ENCODE results near the gene LIN37.

The LIN37 gene

DNA sequence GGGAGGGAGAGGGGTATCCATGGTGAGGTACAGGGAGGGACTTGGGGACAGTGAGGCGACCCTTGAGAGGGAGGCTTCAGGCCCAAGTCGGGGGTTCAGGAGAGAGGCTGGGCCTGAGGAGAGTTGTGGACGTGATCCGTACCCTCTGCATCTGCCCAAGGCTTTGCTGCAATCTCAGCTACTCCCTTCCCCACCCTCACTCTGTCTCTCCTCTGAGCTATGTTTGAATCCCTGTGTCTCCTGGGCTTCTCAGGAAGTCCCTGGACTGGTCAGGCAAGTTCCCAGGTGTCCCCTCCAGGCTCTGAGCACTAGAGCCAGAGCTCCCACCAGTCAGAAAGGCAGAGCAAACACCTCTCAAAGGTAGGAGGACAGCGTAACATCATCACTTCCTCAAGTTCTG is 1.8 kb downstream of the LIN37 start:
- Mint-ChIP-seq H3K9me3 (no peaks in the 10 kb centered on the region), H3K4me3 (peak overlapping the region; percentile 96), H3K36me3 (peaks cover 23% of the 10 kb centered on the region), H3K27ac (peak overlapping the region; percentile 90), H3K4me1 (peaks cover 50% of the 10 kb centered on the region)
- ATAC-seq = no peak
- no peak for DNase-seq (ENCODE audit: low spot score in 2 of 2)

DNA sequence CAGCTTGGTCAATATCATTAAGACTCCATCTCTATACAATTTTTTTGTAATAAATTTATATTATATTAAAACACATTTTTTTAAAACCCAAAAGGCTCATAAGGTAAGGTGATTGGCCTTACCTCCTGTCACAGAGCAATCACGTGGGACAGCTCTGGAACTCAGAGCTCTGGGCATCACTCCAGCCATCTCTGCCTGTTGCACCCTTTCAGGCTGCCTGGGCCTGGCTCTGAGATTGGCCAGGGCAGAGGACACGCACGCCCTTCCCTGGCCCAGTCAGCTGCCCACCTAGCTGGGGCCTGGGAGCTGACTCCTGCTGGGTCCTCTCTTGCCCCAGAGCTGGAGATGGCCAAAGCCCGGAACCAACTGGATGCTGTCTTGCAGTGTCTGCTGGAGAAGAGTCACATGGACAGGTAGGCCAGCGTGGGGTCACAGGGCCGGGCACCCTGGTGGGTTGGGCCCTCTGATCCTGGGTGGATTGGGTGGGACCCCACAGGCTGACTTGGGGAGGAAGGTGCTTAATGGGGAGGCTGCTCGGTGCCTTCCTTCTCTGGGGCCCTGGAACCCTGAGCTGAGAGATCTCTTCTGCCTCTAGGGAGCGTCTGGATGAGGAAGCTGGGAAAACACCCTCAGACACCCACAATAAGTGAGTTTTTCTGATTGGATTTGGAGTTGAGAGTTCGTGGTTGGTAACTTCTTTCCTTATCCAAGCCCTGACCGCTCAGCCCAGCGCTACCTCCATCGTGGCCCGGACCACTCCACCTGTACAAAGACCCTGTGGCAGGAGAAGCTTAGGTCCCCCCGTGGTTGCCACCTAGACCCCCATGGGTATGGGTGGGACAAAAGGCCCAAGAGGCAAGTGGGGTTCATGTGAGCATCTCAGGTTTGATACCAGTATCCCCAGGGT is 3.7 kb downstream of the LIN37 start:
- ATAC-seq (no peak), DNase-seq (ENCODE audit: low spot score in 2 of 2) (no peak)
- Mint-ChIP-seq H3K9me3 (no peaks in the 10 kb centered on the region), H3K4me1 (peaks cover 45% of the 10 kb centered on the region), H3K4me3 (no peak overlapping the region), H3K27ac (no peak overlapping the region), H3K36me3 (peaks cover 22% of the 10 kb centered on the region)

DNA sequence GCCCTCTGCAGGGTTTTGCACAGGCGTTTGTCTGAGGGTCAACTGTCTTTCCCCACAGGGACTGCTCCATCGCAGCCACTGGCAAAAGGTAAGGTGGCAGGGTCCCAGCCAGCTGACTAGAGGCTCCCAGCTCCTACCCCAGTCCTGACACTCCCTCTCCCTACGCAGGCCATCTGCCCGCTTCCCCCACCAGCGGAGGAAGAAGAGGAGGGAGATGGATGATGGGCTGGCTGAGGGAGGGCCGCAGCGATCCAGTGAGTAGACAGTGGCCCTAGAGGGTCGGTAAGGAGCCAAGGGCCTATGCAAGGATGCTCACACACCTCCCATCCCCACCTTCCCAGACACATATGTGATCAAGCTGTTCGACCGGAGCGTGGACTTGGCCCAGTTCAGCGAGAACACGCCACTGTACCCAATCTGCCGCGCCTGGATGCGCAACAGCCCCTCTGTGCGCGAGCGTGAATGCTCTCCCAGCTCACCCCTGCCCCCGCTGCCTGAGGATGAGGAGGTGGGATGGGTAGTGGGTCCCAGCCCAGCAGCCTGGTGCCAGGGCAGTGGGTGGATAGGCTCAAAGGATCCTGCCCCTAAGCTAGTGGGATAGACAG is 4.5 kb downstream of the LIN37 start:
- peaks cover 27% of the 10 kb centered on the region for H3K36me3 Mint-ChIP-seq

DNA sequence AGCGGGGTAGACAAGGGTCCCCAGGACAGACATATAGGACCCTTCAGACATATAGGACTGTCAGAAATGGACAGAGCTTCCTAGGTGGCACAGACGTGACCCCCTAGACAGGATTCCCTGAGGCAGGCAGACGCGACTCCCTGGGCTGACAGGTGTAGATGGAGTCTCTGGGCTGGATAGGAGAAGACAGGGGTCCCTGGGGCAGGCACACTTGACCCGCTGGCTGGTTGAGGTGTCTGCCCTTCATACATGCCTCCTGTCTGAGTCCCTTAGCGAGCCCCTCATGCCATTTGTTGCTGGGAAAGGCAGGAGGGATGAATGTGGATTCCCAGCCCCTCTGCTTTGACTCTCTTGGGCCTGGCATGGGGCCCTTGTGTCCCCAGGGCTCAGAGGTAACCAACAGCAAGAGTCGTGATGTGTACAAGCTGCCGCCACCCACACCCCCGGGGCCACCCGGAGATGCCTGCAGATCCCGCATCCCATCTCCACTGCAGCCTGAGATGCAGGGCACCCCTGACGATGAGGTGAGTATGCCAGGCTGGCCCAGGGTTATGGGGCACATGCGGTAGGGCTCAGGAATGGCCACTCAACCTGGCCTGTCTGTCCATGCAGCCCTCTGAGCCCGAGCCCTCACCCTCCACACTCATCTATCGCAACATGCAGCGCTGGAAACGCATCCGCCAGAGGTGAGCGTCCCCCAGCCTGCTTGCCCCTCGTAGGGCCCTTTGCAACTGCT is 5.4 kb downstream of the LIN37 start:
- no peak overlapping the region for H3K27ac Mint-ChIP-seq
- ATAC-seq = no peak
- H3K9me3 Mint-ChIP-seq = no peaks in the 10 kb centered on the region
- H3K4me1 Mint-ChIP-seq = peaks cover 45% of the 10 kb centered on the region
- DNase-seq (ENCODE audit: low spot score in 2 of 2) = no peak
- H3K4me3 Mint-ChIP-seq = no peak overlapping the region
- peaks cover 23% of the 10 kb centered on the region for H3K36me3 Mint-ChIP-seq

More for the DNA sequence above, 4.5 kb downstream of the LIN37 start:
- H3K4me3 Mint-ChIP-seq = no peak overlapping the region
- no peaks in the 10 kb centered on the region for H3K9me3 Mint-ChIP-seq
- ATAC-seq (no peak), DNase-seq (ENCODE audit: low spot score in 2 of 2) (no peak)
- no peak overlapping the region for H3K27ac Mint-ChIP-seq
- peaks cover 51% of the 10 kb centered on the region for H3K4me1 Mint-ChIP-seq

DNA sequence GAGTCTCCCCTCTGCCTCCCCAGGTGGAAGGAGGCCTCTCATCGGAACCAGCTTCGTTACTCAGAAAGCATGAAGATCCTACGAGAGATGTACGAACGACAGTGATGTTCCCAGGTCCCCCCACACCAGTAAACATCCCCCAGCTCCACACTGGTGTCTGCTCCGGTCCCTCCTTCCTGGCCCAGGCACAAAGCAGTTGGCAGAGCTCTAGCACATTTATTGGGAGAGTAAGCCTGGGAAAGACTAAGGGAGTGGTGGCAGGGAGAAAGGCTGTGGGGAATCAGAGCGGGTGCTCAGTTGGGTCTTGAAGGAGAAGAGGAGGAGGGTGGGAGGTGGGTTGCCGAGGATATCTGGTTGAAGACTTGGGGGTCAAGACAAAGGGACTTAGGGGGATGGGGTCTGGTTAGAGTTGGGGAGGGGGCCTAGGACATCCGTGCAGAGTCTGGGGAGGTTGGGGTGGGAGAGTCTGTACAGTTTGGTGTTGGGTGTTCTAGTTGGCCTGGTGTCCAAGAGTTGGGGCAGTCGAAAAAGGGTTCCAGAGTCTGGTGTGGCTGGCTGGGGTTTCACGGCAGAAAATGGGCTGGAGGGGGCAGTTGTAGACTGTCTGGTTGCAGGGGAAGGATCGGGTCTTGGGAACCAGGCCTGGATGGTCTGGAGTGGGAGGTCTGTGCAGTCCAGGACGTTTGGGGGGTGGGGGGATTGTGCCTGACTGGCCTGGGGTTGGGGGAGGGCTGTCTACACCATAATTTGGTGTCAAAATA is 6.2 kb downstream of the LIN37 start:
- DNase-seq (ENCODE audit: low spot score in 2 of 2) (no peak), ATAC-seq (no peak)
- peak overlapping the region; percentile 19 for H3K4me3 Mint-ChIP-seq
- peaks cover 26% of the 10 kb centered on the region for H3K36me3 Mint-ChIP-seq
- H3K27ac Mint-ChIP-seq = no peak overlapping the region
- peaks cover 45% of the 10 kb centered on the region for H3K4me1 Mint-ChIP-seq
- no peaks in the 10 kb centered on the region for H3K9me3 Mint-ChIP-seq

DNA sequence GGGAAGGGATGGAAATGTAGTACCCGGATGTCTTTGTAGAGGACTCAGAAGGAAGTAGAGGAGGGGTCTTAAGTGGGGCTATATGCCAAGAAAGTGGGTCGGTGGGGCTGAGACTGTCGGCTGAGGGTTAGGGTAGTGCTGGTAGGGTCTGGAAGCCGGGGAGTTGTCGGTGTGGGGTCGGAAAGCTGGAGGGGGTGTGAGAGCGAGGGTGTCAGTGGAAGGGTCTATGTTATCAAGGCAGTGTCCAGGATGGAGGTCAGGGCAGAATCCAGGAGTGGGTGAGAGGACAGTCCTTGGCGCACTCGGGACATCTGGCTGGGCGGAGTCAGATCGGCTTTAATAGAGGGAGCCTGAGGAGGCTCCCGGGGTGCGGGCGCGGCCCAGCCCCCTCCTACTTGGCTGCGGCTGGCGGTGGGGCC is 6.8 kb downstream of the LIN37 start:
- Mint-ChIP-seq H3K36me3 (peaks cover 28% of the 10 kb centered on the region), H3K4me3 (peak overlapping the region; percentile 19), H3K9me3 (no peaks in the 10 kb centered on the region), H3K4me1 (peaks cover 42% of the 10 kb centered on the region), H3K27ac (no peak overlapping the region)
- ATAC-seq (no peak), DNase-seq (ENCODE audit: low spot score in 2 of 2) (no peak)

DNA sequence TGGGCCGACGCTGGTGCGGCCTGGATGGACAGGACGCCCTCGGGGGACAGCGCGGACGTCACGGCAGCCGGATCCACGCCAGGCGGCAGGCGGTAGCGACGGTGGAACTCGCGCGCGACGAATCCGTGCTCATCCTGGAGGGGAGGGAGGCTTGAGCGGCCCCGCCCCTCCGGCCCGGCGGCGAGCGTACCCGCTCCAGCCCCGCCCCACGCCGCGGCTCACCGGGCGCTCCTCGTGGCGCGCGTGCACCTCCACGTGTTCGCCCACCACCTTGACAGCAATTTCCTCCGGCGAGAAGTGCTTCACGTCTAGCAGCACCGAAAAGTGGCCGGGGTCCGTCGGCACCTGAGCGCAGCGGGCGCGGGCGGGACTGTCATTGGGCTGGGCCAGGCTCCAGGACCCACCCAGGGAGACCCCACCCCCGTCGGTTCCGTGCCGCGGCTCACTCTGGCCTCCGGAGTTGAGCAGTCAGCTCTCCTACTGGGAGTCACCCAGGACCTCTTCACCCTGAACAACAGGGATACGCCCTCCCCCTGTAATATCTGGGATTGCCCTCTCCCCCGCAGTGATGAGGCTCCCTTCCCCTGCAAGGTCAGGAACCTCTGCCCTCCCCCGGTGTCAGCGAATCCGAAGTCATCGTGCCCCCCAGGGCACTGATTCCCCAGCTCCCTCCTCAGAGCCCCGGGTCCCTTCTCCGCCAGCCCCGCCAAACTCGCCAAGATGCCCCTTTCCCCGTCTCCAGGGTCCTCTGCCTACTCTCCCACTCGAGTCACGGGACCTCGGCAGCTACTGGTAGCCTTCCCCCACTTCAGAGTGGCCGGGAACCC is 7.4 kb downstream of the LIN37 start:
- H3K36me3 Mint-ChIP-seq = peaks cover 28% of the 10 kb centered on the region
- no peaks in the 10 kb centered on the region for H3K9me3 Mint-ChIP-seq
- H3K4me3 Mint-ChIP-seq = peak overlapping the region; percentile 40
- ATAC-seq (no peak), DNase-seq (ENCODE audit: low spot score in 2 of 2) (no peak)
- peaks cover 40% of the 10 kb centered on the region for H3K4me1 Mint-ChIP-seq
- H3K27ac Mint-ChIP-seq = no peak overlapping the region

DNA sequence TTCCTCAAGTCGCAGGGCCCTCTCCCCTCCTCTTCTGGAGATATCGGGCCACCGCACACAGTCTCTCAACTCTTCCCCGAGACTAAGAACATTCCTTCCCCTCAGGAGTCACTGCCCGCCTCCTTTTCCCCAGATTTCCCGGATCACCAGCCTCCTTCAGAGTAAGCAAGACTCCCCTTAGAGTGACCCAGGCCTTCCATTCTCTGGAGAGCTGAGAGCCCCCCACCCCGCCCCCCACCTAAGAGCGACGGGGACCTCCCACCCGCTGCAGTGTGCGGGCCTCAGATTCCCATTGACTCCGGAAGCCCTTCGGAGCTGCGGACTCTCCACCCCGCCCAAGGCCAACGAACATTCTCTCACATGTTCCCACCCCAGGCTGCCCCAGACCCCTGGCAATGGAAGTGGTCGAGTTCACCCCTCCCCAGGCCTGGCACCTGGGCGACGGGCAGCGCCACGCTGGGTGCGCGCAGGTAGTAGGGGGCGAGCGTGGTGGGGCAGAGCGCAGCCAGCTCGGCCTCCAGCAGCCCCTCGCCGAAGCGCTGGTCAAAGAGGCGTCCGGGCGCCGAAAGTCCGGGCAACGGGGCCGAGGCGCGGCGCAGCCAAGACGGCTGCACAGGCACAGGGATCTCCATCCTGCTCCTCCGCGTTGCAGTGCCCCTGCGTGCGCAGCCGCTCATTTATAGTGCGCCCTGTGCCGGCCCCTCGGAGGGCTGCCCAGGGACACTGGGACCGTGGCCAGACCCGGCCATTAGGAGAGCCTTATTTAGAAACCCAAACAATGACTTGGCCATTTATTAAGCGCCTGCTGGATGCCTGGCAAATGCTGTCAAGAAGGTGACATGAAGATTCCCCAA is 8.2 kb downstream of the LIN37 start, which contains the start of gene HSPB6:
HSPB6 (minus strand) TSS at position 653 of the 854 bp plus-strand sequence; CDS start at position 632, 21 bp downstream.
- Mint-ChIP-seq H3K9me3 (no peaks in the 10 kb centered on the region), H3K36me3 (peaks cover 28% of the 10 kb centered on the region), H3K4me3 (peak within 1 kb of the TSS; percentile 93), H3K4me1 (peaks cover 40% of the 10 kb centered on the region), H3K27ac (peak within 1 kb of the TSS; percentile 97)
- DNase-seq (ENCODE audit: low spot score in 2 of 2) (no peak), ATAC-seq (no peak)

DNA sequence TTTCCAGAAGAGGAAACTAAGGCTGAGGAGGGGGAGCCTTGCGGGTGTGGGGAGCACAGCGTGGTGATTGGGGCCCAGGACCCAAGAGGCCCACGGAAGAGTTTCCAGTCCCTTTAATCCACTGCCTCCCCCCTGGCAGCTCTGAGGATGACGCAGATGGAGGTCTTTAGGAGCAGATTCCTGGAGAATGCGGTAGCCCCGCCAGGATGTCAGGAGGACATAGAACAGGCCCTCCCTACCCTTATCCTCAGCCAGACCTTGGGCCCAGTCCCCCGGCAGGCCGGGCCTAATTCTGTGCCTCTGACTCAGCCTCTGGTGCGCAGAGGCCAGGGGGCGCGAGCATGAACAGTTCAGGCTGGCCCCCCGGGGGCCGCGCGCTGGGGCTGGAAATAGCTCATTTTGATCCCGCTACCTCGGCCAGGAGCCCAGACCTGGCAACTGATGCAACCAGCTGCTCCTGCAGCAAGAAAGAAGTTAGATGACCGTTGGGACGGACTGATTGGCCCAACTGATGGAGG is 8.9 kb downstream of the LIN37 start:
- peak; percentile 11 for ATAC-seq

DNA sequence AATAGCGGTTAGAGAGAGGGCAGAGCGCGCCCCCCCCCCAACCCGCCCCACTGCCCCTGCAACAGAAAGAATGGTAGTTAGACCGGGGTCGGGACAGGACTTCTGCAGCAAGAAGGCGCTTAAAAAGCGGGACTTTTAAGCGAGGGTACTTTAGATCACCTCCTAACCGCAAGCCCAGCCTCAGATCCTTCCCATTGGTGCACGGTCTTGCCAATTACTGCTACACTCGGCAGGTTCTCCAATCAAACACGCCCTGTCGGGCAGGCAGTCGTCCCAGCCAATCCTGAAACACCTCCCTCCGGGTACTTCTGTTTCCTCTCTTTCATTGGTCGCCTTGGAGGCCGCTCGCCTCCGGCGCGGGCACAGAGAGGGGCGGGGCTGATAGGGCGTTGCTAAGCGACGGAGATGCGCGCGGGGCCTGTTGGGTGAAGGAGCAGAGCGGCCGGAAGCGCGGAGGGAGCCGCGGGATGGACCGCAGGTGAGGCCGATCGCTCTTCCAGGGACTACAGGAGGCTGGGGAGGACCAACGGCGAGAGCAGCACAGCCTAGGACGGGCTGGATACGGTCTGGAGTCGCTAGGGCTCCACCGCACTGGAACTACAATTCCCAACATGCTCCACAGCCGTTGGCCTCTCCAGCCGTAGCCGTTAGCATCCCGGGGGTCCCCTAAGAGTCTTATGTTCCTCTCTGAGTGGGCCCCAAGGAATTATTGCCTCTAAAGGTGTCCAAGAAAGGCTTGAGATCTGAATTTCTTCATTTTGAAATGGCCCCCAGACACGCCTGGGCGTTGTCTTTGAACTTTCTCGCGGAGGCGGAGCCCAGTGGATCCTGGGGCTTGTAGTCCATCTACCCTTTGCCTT is 9.6 kb downstream of the LIN37 start, which contains the start of gene PROSER3:
PROSER3 (plus strand) TSS at position 428 of the 860 bp plus-strand sequence; CDS start at position 468, 40 bp downstream.
- ATAC-seq (peak; percentile 97), DNase-seq (ENCODE audit: low spot score in 2 of 2) (peak; percentile 96 to 99)
- H3K4me3 Mint-ChIP-seq = peak within 1 kb of the TSS; percentile 93
- H3K36me3 Mint-ChIP-seq = peaks cover 41% of the 10 kb centered on the region
- H3K27ac Mint-ChIP-seq = peak within 1 kb of the TSS; percentile 97
- peaks cover 40% of the 10 kb centered on the region for H3K4me1 Mint-ChIP-seq
- H3K9me3 Mint-ChIP-seq = no peaks in the 10 kb centered on the region

More for the DNA sequence above, 8.9 kb downstream of the LIN37 start:
- Mint-ChIP-seq H3K4me3 (peak overlapping the region; percentile 93), H3K9me3 (no peaks in the 10 kb centered on the region), H3K36me3 (peaks cover 34% of the 10 kb centered on the region), H3K4me1 (peaks cover 40% of the 10 kb centered on the region), H3K27ac (peak overlapping the region; percentile 97)
- DNase-seq (ENCODE audit: low spot score in 2 of 2) = peak in 1 of 2 donors; percentile 71

DNA sequence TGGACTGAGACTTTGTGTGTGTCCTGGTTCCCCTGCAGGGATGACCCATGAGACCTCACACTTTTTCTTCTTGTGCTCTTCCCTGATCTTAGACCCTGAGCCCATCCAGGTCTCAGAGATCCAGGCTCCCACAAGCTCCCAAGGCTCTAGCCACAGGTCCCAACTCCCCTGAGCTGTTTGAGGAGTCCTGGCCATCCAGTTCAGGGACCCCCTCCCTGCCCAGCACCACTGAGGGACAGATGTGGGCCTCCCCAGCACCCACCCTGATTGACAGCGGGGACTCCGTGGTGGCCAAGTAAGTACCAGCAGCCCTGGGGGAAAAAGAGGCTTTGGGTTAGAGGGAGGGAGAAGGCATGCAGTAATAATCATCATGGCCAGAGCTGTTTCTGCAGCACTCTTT is 11.3 kb downstream of the LIN37 start:
- DNase-seq (ENCODE audit: low spot score in 2 of 2) = no peak
- ATAC-seq = no peak
- H3K27ac Mint-ChIP-seq = no peak overlapping the region
- no peaks in the 10 kb centered on the region for H3K9me3 Mint-ChIP-seq
- peaks cover 54% of the 10 kb centered on the region for H3K36me3 Mint-ChIP-seq
- peak overlapping the region; percentile 93 for H3K4me3 Mint-ChIP-seq
- H3K4me1 Mint-ChIP-seq = peaks cover 39% of the 10 kb centered on the region

DNA sequence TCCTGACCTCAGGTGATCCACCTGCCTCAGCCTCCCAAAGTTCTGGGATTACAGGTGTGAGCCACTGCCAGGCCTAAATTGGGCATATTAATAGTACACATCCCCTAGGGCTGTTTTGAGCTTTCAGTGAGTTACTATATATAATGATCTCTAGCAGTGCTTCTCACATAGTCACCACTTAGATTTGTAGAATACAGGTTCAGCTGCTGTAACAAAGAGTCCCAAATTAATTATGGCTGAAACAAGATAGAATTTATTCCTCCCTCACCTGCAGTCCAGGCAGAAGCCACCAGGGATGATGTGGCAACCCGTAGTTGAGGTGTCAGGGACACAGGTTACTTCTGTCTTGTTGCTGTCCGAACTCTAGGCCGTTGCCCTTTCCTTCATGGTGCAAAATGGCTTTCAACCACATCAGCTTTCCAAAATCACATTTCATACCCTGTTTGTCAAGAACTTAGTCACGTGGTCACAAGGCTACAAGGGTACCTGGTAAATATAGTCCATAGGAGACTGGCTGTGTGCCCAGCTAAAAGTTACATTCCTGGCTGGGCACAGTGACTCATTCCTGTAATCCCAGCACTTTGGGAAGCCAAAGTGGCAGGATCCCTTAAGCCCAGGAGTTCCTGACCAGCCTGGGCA is 12.5 kb downstream of the LIN37 start:
- Mint-ChIP-seq H3K4me3 (no peak overlapping the region), H3K27ac (no peak overlapping the region), H3K4me1 (peaks cover 32% of the 10 kb centered on the region), H3K36me3 (peaks cover 57% of the 10 kb centered on the region), H3K9me3 (no peaks in the 10 kb centered on the region)
- ATAC-seq (no peak), DNase-seq (ENCODE audit: low spot score in 2 of 2) (no peak)

Measured in stimulated activated effector memory CD8-positive, alpha-beta T cell treated with anti-CD3 and anti-CD28 coated beads, Interleukin-12 subunit alpha, Interleukin-12 subunit beta, amount 100 ng/mL, for 72 hours (primary cell).